ENCODE measurements around the gene PLEKHA5.

GRCh38 chr12:19388131-19388549 is 258.6 kb downstream of the PLEKHA5 start:
- TF ChIP-seq CTCF (IDR thresholded peaks at IDR 0.05; ENCODE audit: low read depth, low read length) = no peak
- TF ChIP-seq EZH2phosphoT487 (IDR thresholded peaks at IDR 0.05; ENCODE audit: low read depth) = no peak

Measured in OCI-LY3 (cell line).